IMR-90 (cell line): ENCODE results near the gene EPS15. TPM values are rescaled to one million over a fixed set of nuclear protein-coding genes. Genes with fewer than 3 reads are reported as not detected.

Experiments used
- ATAC-seq: fragments of 200-7000 bp; cut with Tn5 transposase; 2 replicates; pipeline ENCODE4 v1.9.1; 2020; ENCODE audit warnings: low read depth, mild to moderate bottlenecking, moderate library complexity
- BruUV-seq: library from RNA; stranded (reverse); fragments of 400-500 nt; replicated peaks from 2 replicates; lab custom pipeline; 2021; lab: Mats Ljungman, UMichigan
- CTCF ChIA-PET: fragments of 300-600 bp; formaldehyde crosslinking; extraction: SDS; loops from one replicate; lab custom pipeline; 2021; ENCODE audit warnings: antibody characterized with exemption; lab: Yijun Ruan, JAX
- POLR2A ChIA-PET: fragments of 300-600 bp; sonication (Branson Sonifier 250); formaldehyde crosslinking; loops from one replicate; lab custom pipeline; 2022; ENCODE audit warnings: antibody characterized with exemption; ENCODE audit not compliant: unreplicated experiment; lab: Charles Lee
- DNase-seq: peaks from one replicate; pipeline ENCODE4 v3.0.0; 2013
- H2AFZ ChIP-seq: replicated peaks from 2 replicates; pipeline ENCODE3; 2013; ENCODE audit warnings: low read length, mild to moderate bottlenecking; ENCODE audit not compliant: poor library complexity
- H2AK5ac ChIP-seq: 2 replicates; pipeline ENCODE4 v1.6.1; 2013; ENCODE audit warnings: low read depth, low read length, inconsistent platforms
- H2AK9ac ChIP-seq: replicated peaks from 2 replicates; pipeline ENCODE3; 2013; ENCODE audit warnings: mild to moderate bottlenecking, low read depth, low read length, moderate library complexity; ENCODE audit not compliant: poor library complexity
- H2BK120ac ChIP-seq: 2 replicates; pipeline ENCODE4 v1.6.1; 2013; ENCODE audit warnings: low read depth, low read length, inconsistent platforms
- H2BK15ac ChIP-seq: 3 replicates; pipeline ENCODE4 v1.6.1; 2013; ENCODE audit warnings: low read depth, low read length, inconsistent platforms
- H2BK20ac ChIP-seq: 2 replicates; pipeline ENCODE4 v1.6.1; 2013; ENCODE audit warnings: low read depth, mild to moderate bottlenecking, inconsistent platforms, low read length, moderate library complexity
- H2BK5ac ChIP-seq: 2 replicates; pipeline ENCODE4 v1.6.1; 2013; ENCODE audit warnings: mild to moderate bottlenecking, low read depth, low read length, inconsistent platforms; ENCODE audit not compliant: poor library complexity, severe bottlenecking
- H3K14ac ChIP-seq: replicated peaks from 2 replicates; pipeline ENCODE4 v1.6.1; 2013; ENCODE audit warnings: low read depth, low read length, inconsistent platforms
- H3K18ac ChIP-seq: 2 replicates; pipeline ENCODE4 v1.6.1; 2013; ENCODE audit warnings: low read depth, low read length, control low read depth
- H3K23ac ChIP-seq: 2 replicates; pipeline ENCODE4 v1.6.1; 2013; ENCODE audit warnings: low read depth, low read length, inconsistent platforms
- H3K27ac ChIP-seq: 2 replicates; pipeline ENCODE4 v1.5.1; 2013; ENCODE audit warnings: mild to moderate bottlenecking, control low read depth, low read length; ENCODE audit not compliant: insufficient read depth
- H3K27me3 ChIP-seq: 2 replicates; pipeline ENCODE4 v1.6.1; 2013; ENCODE audit warnings: low read length; ENCODE audit not compliant: control insufficient read depth, insufficient read depth
- H3K36me3 ChIP-seq: 2 replicates; pipeline ENCODE4 v1.6.1; 2013; ENCODE audit warnings: low read length, mixed read lengths; ENCODE audit not compliant: control insufficient read depth, insufficient read depth
- H3K4ac ChIP-seq: 2 replicates; pipeline ENCODE4 v1.6.1; 2013; ENCODE audit warnings: low read depth, low read length, inconsistent platforms
- H3K4me1 ChIP-seq: 2 replicates; pipeline ENCODE4 v1.6.1; 2013; ENCODE audit warnings: low read length, mixed read lengths; ENCODE audit not compliant: control insufficient read depth, insufficient read depth
- H3K4me2 ChIP-seq: 2 replicates; pipeline ENCODE4 v1.6.1; 2013; ENCODE audit warnings: low read depth, mild to moderate bottlenecking, control low read depth, low read length, moderate library complexity
- H3K4me3 ChIP-seq: 2 replicates; pipeline ENCODE4 v1.5.1; 2013; ENCODE audit warnings: low read depth, mild to moderate bottlenecking, control low read depth, low read length, moderate library complexity; ENCODE audit not compliant: insufficient read depth
- H3K56ac ChIP-seq: 2 replicates; pipeline ENCODE4 v1.6.1; 2013; ENCODE audit warnings: low read length, inconsistent platforms; ENCODE audit not compliant: insufficient read depth; ENCODE audit errors: extremely low read depth
- H3K79me1 ChIP-seq, 2 experiments: 2 replicates each; pipeline ENCODE4 v1.6.1; 2013; ENCODE audit warnings: low read length in 2 of 2, inconsistent platforms in 1 of 2, low read depth in 1 of 2
- H3K9ac ChIP-seq: 2 replicates; pipeline ENCODE4 v1.6.1; 2013; ENCODE audit warnings: low read depth, low read length, control low read depth
- H3K9me1 ChIP-seq: 2 replicates; pipeline ENCODE4 v1.6.1; 2013; ENCODE audit warnings: low read length, inconsistent platforms; ENCODE audit not compliant: insufficient read depth
- H3K9me3 ChIP-seq: 2 replicates; pipeline ENCODE4 v1.6.1; 2013; ENCODE audit warnings: low read length; ENCODE audit not compliant: control insufficient read depth, insufficient read depth
- H4K20me1 ChIP-seq: 2 replicates; pipeline ENCODE4 v1.6.1; 2013; ENCODE audit warnings: low read length, inconsistent platforms; ENCODE audit not compliant: insufficient read depth
- H4K5ac ChIP-seq: 2 replicates; pipeline ENCODE4 v1.6.1; 2013; ENCODE audit warnings: mild to moderate bottlenecking, low read depth, low read length, control low read depth
- H4K8ac ChIP-seq, 2 experiments: 2 replicates each; pipeline ENCODE4 v1.6.1; 2013; ENCODE audit warnings: low read depth in 2 of 2, low read length in 2 of 2, control low read depth in 1 of 2, inconsistent platforms in 1 of 2
- H4K91ac ChIP-seq: 2 replicates; pipeline ENCODE4 v1.6.1; 2013; ENCODE audit warnings: low read depth, low read length, inconsistent platforms; ENCODE audit not compliant: insufficient read depth
- ELK1 ChIP-seq: fragments of 150-350 bp; IDR thresholded peaks from 2 replicates; pipeline ENCODE4 v1.6.1; 2016; ENCODE audit warnings: low read depth, mild to moderate bottlenecking, low read length, moderate library complexity, borderline replicate concordance
- MAFK ChIP-seq: IDR thresholded peaks from 2 replicates; pipeline ENCODE4 v1.6.1; 2012; ENCODE audit warnings: low read depth, low read length, improper control_type of control experiment
- MXI1 ChIP-seq: IDR thresholded peaks from 2 replicates; pipeline ENCODE4 v1.6.1; 2012; ENCODE audit warnings: low read depth, mild to moderate bottlenecking, low read length, moderate library complexity, borderline replicate concordance
- POLR2A ChIP-seq: IDR thresholded peaks from 2 replicates; pipeline ENCODE4 v1.6.1; 2012; ENCODE audit warnings: mild to moderate bottlenecking, low read depth, low read length
- SMC3 ChIP-seq: fragments of 150-350 bp; IDR thresholded peaks from 2 replicates; pipeline ENCODE4 v1.6.1; 2016; ENCODE audit warnings: low read depth, mild to moderate bottlenecking, antibody characterized with exemption, low read length, moderate library complexity
- USF2 ChIP-seq: fragments of 150-350 bp; IDR thresholded peaks from 2 replicates; pipeline ENCODE4 v1.6.1; 2017; ENCODE audit warnings: mild to moderate bottlenecking, antibody characterized with exemption, low read length, low read depth
- WGBS, 2 experiments: methylation state at CpG; one replicate each; pipeline versions ENCODE4 v1.1.5 to v1.1.7; 2013; ENCODE audit warnings: missing lambda C conversion rate in 2 of 2; ENCODE audit not compliant: insufficient read length in 1 of 2; ENCODE audit errors: extremely low coverage in 2 of 2; 5-methylcytosine and 5-hydroxymethylcytosine counted together
- dilution Hi-C: fragments of 300-500 bp; cut with HindIII; formaldehyde crosslinking; loops from one replicate; pipeline ENCODE4 v1.14.3; 2018; ENCODE audit warnings: low sequenced_read_pairs; ENCODE audit not compliant: unreplicated experiment
- in situ Hi-C: fragments of 300-500 bp; cut with MboI; formaldehyde crosslinking; loops from 3 replicates; pipeline ENCODE4 v1.14.3; 2019; ENCODE audit warnings: low sequenced_read_pairs, inconsistent platforms, mixed read lengths
- intact Hi-C: fragments of 100-400 bp; cut with micrococcal nuclease; formaldehyde crosslinking; loops from 2 replicates; pipeline ENCODE4 v1.10.0; 2022
- polyA plus RNA-seq, 3 experiments: library from polyadenylated mRNA; depleted of rRNA; stranded (reverse); fragments of >200 nt; gene quantifications; 2 replicates each; pipeline ENCODE4 v1.2.3, GENCODE V29; 2012; ENCODE audit warnings: low replicate concordance in 1 of 3
- total RNA-seq: library from RNA; depleted of rRNA; stranded (reverse); fragments of >200 nt; gene quantifications from 2 replicates; pipeline ENCODE4 v1.2.3, GENCODE V29; 2012

EPS15 gene
- total and polyA plus RNA-seq, 2 of the 4 experiments (the other 2 are of a cell fraction), result 17.6 to 38.0 TPM

- Histone ChIP-seq H3K79me1 (no peaks in the 10 kb centered on the region), H4K91ac (no peak overlapping the region), H3K36me3 (no peaks in the 10 kb centered on the region), H3K56ac (no peak overlapping the region), H3K9ac (no peak overlapping the region), H2BK20ac (no peak overlapping the region), H4K5ac (no peak overlapping the region), H3K4ac (no peak overlapping the region), H4K8ac (no peak overlapping the region), H3K9me3 (no peaks in the 10 kb centered on the region), H3K4me2 (no peak overlapping the region), H2AK5ac (no peak overlapping the region), H2BK5ac (no peak overlapping the region), H3K18ac (no peak overlapping the region), H3K14ac (no peak overlapping the region), H3K27ac (no peak overlapping the region), H2AK9ac (peak overlapping the region; percentile 70), H4K20me1 (no peaks in the 10 kb centered on the region), H2AFZ (peak overlapping the region; percentile 40), H3K9me1 (peaks cover 16% of the 10 kb centered on the region), H2BK120ac (no peak overlapping the region), H2BK15ac (no peak overlapping the region), H3K4me3 (no peak overlapping the region), H3K23ac (no peak overlapping the region), H3K4me1 (peaks cover 10% of the 10 kb centered on the region), H3K27me3 (no peaks in the 10 kb centered on the region)
- ATAC-seq (no peak), DNase-seq (no peak)
- BruUV-seq, result no TSS peak
- WGBS, 2 experiments, result 83% methylated on average over 5 of the region's 15 CpGs; no CpG with 5 or more reads in 1 of the 2 experiments
- ChIA-PET POLR2A (no interaction called here), CTCF (no interaction called here)
- TF ChIP-seq MXI1, result no peak
- no peak for TF ChIP-seq MAFK
- TF ChIP-seq SMC3, result no peak
- TF ChIP-seq POLR2A, result no peak
- no peak for TF ChIP-seq USF2
- no peak for TF ChIP-seq ELK1
- intact Hi-C loops, result no loop called here
- in situ Hi-C loops, result no loop called here
- dilution Hi-C loops, result no loop called here
Measured at GRCh38 chr1:51310871-51311613, 208.0 kb downstream of the EPS15 start.
